ENCODE measurements around the gene RSBN1. TPM values are rescaled to one million over a fixed set of nuclear protein-coding genes. Genes with fewer than 3 reads are reported as not detected.

Gene RSBN1
- total and polyA plus RNA-seq, 9 of the 15 experiments (the other 6 are each of a cell fraction or from before 2014, with no cell fraction given), result 4.5 to 24.3 (median 13.0) TPM

DNA sequence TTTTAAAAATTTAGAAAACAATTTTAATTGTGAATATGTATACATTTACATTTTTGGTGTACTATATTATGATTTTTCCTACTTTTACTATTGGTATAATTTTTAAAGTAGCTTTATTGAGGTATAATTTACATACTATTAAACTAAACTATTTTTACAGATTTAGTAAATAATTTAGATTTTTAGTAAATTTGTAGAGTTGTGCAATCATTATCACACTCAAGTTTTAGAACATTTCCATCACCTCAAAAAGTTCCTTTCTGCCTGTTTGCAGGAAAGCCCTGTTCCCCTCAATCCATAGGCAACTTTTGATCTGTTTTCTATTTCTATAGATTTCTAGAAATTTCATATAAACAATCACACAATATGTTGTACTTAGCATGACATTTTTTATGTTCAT is 61.2 kb downstream of the RSBN1 start:
- ATAC-seq, result no peak
- TF ChIP-seq CEBPG (CRISPR knock-in tag; IDR thresholded peaks at IDR 0.05) (no peak), CEBPG (tag; conservative IDR thresholded peaks at IDR 0.05 in 1 of 2, IDR thresholded peaks at IDR 0.05 in 1 of 2) (peak; percentile 41 to 78; a peak in 3 of 4 replicates), CEBPB (tag; IDR thresholded peaks at IDR 0.05) (peak; percentile 66; the same call in 1 of the 2 replicates)
- TF ChIP-seq, protein P1, sequence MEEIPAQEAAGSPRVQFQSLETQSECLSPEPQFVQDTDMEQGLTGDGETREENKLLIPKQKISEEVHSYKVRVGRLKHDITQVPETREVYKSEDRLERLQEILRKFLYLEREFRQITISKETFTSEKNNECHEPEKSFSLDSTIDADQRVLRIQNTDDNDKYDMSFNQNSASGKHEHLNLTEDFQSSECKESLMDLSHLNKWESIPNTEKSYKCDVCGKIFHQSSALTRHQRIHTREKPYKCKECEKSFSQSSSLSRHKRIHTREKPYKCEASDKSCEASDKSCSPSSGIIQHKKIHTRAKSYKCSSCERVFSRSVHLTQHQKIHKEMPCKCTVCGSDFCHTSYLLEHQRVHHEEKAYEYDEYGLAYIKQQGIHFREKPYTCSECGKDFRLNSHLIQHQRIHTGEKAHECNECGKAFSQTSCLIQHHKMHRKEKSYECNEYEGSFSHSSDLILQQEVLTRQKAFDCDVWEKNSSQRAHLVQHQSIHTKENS (CRISPR knock-in tag; IDR thresholded peaks at IDR 0.05), result no peak
- H2AFZ ChIP-seq (ENCODE audit: low read depth, low read length), result no peak overlapping the region
- H3K4me3 ChIP-seq, result no peak overlapping the region
- intact Hi-C loops (cut with micrococcal nuclease), result loop anchor here (10.0 kb wide), 1 partner anchor 184 kb away; no protein-coding TSS in a partner anchor
- no peak overlapping the region for H3K27ac ChIP-seq (ENCODE audit: extremely low read depth, low read depth, low read length)
- ChIA-PET POLR2A (interaction anchor here (1.0 kb wide), 1 partner anchor 10 kb away, joined by 5 read pairs; no protein-coding TSS in a partner anchor), CTCF (ENCODE audit: low intra/inter-chr PET ratio) (interaction anchor here (0.6 kb wide), 1 partner anchor 597 kb away, joined by 3 read pairs; no protein-coding TSS in a partner anchor)
- H4K20me1 ChIP-seq (replicated peaks; ENCODE audit: control insufficient read depth, insufficient read depth, low read length), result no peaks in the 10 kb centered on the region
- DNase-seq (ENCODE audit: extremely low read depth in 1 of 4, low spot score in 3 of 4), result no peak
- BruUV-seq (replicated peaks), result no TSS peak
- H3K79me2 ChIP-seq (ENCODE audit: control insufficient read depth, insufficient read depth, low read length), result peaks cover 7% of the 10 kb centered on the region
- FAIRE-seq, result no peak
- H3K4me1 ChIP-seq (replicated peaks in 1 of 2; ENCODE audit: control insufficient read depth in 2 of 2, insufficient read depth in 2 of 2, low read length in 2 of 2), result peaks cover 2 to 3% of the 10 kb centered on the region in 2 experiments; a peak in 2 of 5 replicates
- no peaks in the 10 kb centered on the region for H3K9me1 ChIP-seq (ENCODE audit: control insufficient read depth, insufficient read depth, low read length)
- H3K27me3 ChIP-seq (ENCODE audit: control insufficient read depth in 2 of 2, insufficient read depth in 2 of 2, low read length in 2 of 2), result no peaks in the 10 kb centered on the region
- no peaks in the 10 kb centered on the region for H3K9me3 ChIP-seq (replicated peaks; ENCODE audit: control insufficient read depth, insufficient read depth, low read depth, low read length)
- H3K36me3 ChIP-seq (ENCODE audit: control insufficient read depth, insufficient read depth, low read length), result peaks cover 58% of the 10 kb centered on the region
- no peak overlapping the region for H3K9ac ChIP-seq (ENCODE audit: insufficient read depth in 1 of 2, low read depth in 2 of 2, low read length in 2 of 2)
- in situ Hi-C loops (cut with MboI), result no loop called here
- H3K4me2 ChIP-seq (ENCODE audit: insufficient read depth, low read length), result no peak overlapping the region

DNA sequence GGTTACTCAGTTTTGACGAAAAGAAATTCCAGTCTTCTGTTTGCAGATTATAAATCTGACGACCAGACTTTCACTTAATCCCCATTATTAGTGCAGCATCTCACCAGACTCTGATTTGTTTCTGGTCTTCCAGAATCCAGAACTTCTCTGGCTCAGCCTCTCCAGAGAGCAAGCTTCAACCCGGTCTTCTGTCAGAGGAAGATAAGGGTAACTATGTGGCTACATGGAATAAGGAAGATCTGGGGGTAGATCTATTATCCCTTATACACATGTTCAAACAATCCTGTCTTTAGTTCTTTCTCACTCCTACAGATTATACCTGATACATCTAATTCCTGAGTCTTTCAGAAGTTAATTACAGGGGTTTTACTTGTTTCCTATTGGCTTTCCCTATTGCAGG is 62.9 kb downstream of the RSBN1 start:
- Histone ChIP-seq H3K27me3 (ENCODE audit: control insufficient read depth in 2 of 2, insufficient read depth in 2 of 2, low read length in 2 of 2) (no peaks in the 10 kb centered on the region), H3K9me1 (ENCODE audit: control insufficient read depth, insufficient read depth, low read length) (no peaks in the 10 kb centered on the region), H3K4me3 (no peak overlapping the region), H3K27ac (ENCODE audit: extremely low read depth, low read depth, low read length) (no peak overlapping the region), H3K4me2 (ENCODE audit: insufficient read depth, low read length) (no peak overlapping the region), H3K9ac (ENCODE audit: insufficient read depth in 1 of 2, low read depth in 2 of 2, low read length in 2 of 2) (no peak overlapping the region), H2AFZ (ENCODE audit: low read depth, low read length) (no peak overlapping the region), H3K9me3 (replicated peaks; ENCODE audit: control insufficient read depth, insufficient read depth, low read depth, low read length) (no peaks in the 10 kb centered on the region), H3K79me2 (ENCODE audit: control insufficient read depth, insufficient read depth, low read length) (no peaks in the 10 kb centered on the region), H3K36me3 (ENCODE audit: control insufficient read depth, insufficient read depth, low read length) (peaks cover 53% of the 10 kb centered on the region), H4K20me1 (replicated peaks; ENCODE audit: control insufficient read depth, insufficient read depth, low read length) (no peaks in the 10 kb centered on the region), H3K4me1 (replicated peaks in 1 of 2; ENCODE audit: control insufficient read depth in 2 of 2, insufficient read depth in 2 of 2, low read length in 2 of 2) (peaks cover 0 to 3% of the 10 kb centered on the region in 2 experiments; a peak in 1 of 5 replicates)
- intact Hi-C loops (cut with micrococcal nuclease) (no loop called here), in situ Hi-C loops (cut with MboI) (no loop called here)
- DNase-seq (ENCODE audit: extremely low read depth in 1 of 4, low spot score in 3 of 4) (peak; percentile 23 to 49 (median 32)), FAIRE-seq (no peak), ATAC-seq (peak; percentile 56)
- CTCF ChIA-PET (ENCODE audit: low intra/inter-chr PET ratio), result no interaction called here
- POLR2A ChIA-PET, result interaction anchor here (0.5 to 4.0 kb wide), 5 partner anchors 9 to 675 kb away, joined by 3 to 27 read pairs (median 3); partner anchors contain the start of gene PHTF1
- WGBS (ENCODE audit: insufficient coverage, low coverage, missing lambda C conversion rate), result 27% methylated on average over 3 of the region's 3 CpGs
- no TSS peak for BruUV-seq (replicated peaks)
- TF ChIP-seq TAL1 (IDR thresholded peaks at IDR 0.05) (peak; percentile 37; the same call in 1 of the 2 replicates), TEAD4 (IDR thresholded peaks at IDR 0.05; ENCODE audit: low read length) (peak; percentile 51), TEAD4 (CRISPR knock-in tag; IDR thresholded peaks at IDR 0.05; ENCODE audit: borderline replicate concordance) (no peak), ARNT (IDR thresholded peaks at IDR 0.05) (peak in 1 of 2 experiments; percentile 87; a peak in 2 of 4 replicates), CBFA2T2 (conservative IDR thresholded peaks at IDR 0.05) (peak; percentile 46), CBFA2T3 (IDR thresholded peaks at IDR 0.05) (peak; percentile 69), ARID1B (IDR thresholded peaks at IDR 0.05) (peak; percentile 50), TCF3 (CRISPR knock-in tag; IDR thresholded peaks at IDR 0.05) (peak; percentile 63)
- TF ChIP-seq, protein P2, sequence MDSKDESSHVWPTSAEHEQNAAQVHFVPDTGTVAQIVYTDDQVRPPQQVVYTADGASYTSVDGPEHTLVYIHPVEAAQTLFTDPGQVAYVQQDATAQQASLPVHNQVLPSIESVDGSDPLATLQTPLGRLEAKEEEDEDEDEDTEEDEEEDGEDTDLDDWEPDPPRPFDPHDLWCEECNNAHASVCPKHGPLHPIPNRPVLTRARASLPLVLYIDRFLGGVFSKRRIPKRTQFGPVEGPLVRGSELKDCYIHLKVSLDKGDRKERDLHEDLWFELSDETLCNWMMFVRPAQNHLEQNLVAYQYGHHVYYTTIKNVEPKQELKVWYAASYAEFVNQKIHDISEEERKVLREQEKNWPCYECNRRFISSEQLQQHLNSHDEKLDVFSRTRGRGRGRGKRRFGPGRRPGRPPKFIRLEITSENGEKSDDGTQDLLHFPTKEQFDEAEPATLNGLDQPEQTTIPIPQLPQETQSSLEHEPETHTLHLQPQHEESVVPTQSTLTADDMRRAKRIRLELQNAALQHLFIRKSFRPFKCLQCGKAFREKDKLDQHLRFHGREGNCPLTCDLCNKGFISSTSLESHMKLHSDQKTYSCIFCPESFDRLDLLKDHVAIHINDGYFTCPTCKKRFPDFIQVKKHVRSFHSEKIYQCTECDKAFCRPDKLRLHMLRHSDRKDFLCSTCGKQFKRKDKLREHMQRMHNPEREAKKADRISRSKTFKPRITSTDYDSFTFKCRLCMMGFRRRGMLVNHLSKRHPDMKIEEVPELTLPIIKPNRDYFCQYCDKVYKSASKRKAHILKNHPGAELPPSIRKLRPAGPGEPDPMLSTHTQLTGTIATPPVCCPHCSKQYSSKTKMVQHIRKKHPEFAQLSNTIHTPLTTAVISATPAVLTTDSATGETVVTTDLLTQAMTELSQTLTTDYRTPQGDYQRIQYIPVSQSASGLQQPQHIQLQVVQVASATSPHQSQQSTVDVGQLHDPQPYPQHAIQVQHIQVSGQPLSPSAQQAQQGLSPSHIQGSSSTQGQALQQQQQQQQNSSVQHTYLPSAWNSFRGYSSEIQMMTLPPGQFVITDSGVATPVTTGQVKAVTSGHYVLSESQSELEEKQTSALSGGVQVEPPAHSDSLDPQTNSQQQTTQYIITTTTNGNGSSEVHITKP (IDR thresholded peaks at IDR 0.05; ENCODE audit: partially characterized antibody), result no peak
